Lower lobe of right lung (tissue), 2 donors: ENCODE measurements around the gene RALGPS1. TPM values are rescaled to one million over a fixed set of nuclear protein-coding genes. Genes with fewer than 3 reads are reported as not detected.

Source experiments
- ATAC-seq, 2 donors: fragments of 200-7000 bp; cut with Tn5 transposase; one replicate each; pipeline ENCODE4 v1.9.1; 2020 to 2022; ENCODE audit warnings: mild to moderate bottlenecking in 2 of 2, moderate library complexity in 2 of 2
- DNase-seq: peaks from one replicate; pipeline ENCODE4 v3.0.0-alpha.2; 2020
- H3K27ac ChIP-seq: fragments of 200-600 bp; one replicate; pipeline ENCODE4 v1.8.0; 2022
- H3K27me3 ChIP-seq: fragments of 200-600 bp; one replicate; pipeline ENCODE4 v1.8.0; 2022; ENCODE audit warnings: low read depth
- H3K36me3 ChIP-seq: fragments of 200-600 bp; one replicate; pipeline ENCODE4 v1.8.0; 2022; ENCODE audit warnings: mild to moderate bottlenecking
- H3K4me1 ChIP-seq: fragments of 200-600 bp; one replicate; pipeline ENCODE4 v1.8.0; 2022
- H3K4me3 ChIP-seq: fragments of 200-600 bp; one replicate; pipeline ENCODE4 v1.8.0; 2022; ENCODE audit warnings: mild to moderate bottlenecking
- H3K9me3 ChIP-seq: fragments of 200-600 bp; one replicate; pipeline ENCODE4 v1.8.0; 2022
- intact Hi-C: fragments of 100-400 bp; cut with DNase I; formaldehyde crosslinking; loops from one replicate; pipeline ENCODE4 v1.11.0; 2022
- total RNA-seq: library from RNA; stranded (reverse); fragmentation: NEBNext Ultra II Directional; extraction: Animal tissue kit (Norgen Biotek cat#: 25700); gene quantifications from one replicate; pipeline ENCODE4 v1.2.1, GENCODE V29; 2021
- TF ChIP-seq, protein P1 (sequence below): fragments of 200-600 bp; IDR thresholded peaks from one replicate; pipeline ENCODE4 v1.8.0; 2022; ENCODE audit warnings: antibody characterized with exemption, mild to moderate bottlenecking
- donor health status: DM: no; HTN: yes; CAD: no; lungs with severe emphysema.

Gene RALGPS1
- total RNA-seq, 1 donor from 2014 or later, result 17.6 TPM

DNA sequence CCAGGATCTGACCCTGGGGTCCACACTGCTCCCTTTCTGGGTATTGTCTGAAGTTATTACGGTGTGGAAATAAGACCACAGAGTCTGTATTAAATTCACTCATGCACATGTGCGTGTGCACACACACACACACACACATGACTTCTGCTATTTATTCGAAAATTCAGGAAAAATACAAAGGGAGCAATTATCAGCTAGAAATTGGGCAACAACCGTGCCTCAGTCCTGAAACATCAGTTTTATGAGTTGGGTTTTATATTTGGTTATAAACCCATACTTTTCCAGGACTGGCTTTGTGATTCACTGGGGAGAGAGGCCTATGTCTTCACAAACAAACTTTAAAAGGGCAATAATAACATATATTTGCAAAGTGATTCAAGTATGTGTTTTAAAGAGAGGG, 117.7 kb downstream of the RALGPS1 start:
- H3K27me3 ChIP-seq, result no peaks in the 10 kb centered on the region
- no peaks in the 10 kb centered on the region for H3K36me3 ChIP-seq
- no peaks in the 10 kb centered on the region for H3K4me1 ChIP-seq
- TF ChIP-seq, protein P1, sequence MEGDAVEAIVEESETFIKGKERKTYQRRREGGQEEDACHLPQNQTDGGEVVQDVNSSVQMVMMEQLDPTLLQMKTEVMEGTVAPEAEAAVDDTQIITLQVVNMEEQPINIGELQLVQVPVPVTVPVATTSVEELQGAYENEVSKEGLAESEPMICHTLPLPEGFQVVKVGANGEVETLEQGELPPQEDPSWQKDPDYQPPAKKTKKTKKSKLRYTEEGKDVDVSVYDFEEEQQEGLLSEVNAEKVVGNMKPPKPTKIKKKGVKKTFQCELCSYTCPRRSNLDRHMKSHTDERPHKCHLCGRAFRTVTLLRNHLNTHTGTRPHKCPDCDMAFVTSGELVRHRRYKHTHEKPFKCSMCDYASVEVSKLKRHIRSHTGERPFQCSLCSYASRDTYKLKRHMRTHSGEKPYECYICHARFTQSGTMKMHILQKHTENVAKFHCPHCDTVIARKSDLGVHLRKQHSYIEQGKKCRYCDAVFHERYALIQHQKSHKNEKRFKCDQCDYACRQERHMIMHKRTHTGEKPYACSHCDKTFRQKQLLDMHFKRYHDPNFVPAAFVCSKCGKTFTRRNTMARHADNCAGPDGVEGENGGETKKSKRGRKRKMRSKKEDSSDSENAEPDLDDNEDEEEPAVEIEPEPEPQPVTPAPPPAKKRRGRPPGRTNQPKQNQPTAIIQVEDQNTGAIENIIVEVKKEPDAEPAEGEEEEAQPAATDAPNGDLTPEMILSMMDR, result no peak
- no peak overlapping the region for H3K4me3 ChIP-seq
- no peaks in the 10 kb centered on the region for H3K9me3 ChIP-seq
- intact Hi-C loops, result no loop called here
- DNase-seq (no peak), ATAC-seq (no peak)
- H3K27ac ChIP-seq, result no peak overlapping the region

- Histone ChIP-seq H3K27ac (no peak overlapping the region), H3K4me3 (no peak overlapping the region), H3K4me1 (no peaks in the 10 kb centered on the region), H3K36me3 (no peaks in the 10 kb centered on the region), H3K27me3 (no peaks in the 10 kb centered on the region), H3K9me3 (no peaks in the 10 kb centered on the region)
- DNase-seq, result no peak
- TF ChIP-seq, protein P1, result no peak
- intact Hi-C loops, result no loop called here
- no peak for ATAC-seq
Measured at GRCh38 chr9:127033061-127033460, 118.5 kb downstream of the RALGPS1 start.

- ATAC-seq, result no peak
- intact Hi-C loops, result no loop called here
- Histone ChIP-seq H3K4me1 (no peaks in the 10 kb centered on the region), H3K27ac (no peak overlapping the region), H3K36me3 (no peaks in the 10 kb centered on the region), H3K27me3 (no peaks in the 10 kb centered on the region), H3K9me3 (no peaks in the 10 kb centered on the region), H3K4me3 (no peak overlapping the region)
- no peak for DNase-seq
- TF ChIP-seq, protein P1, result no peak
Measured at GRCh38 chr9:127033789-127034188, 119.2 kb downstream of the RALGPS1 start.

DNA sequence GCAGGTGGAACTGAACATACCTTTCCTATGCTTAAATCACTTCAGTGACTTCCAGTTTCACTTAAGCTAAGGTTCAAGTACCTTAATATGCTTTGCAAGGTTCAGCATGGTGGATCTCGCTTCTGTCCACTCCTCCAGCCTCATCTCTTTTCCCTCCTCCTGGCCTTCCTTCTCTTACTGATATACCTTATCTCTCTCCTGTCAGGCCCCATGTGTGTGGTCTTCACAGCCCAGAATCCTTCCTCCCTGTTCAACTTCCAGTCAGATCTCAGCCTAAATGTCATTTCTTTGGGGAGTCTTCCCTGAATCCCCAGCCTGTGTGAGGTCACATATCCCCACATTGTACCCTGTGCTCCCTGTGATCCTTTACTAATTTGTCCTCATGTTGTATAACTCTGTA, 120.1 kb downstream of the RALGPS1 start:
- ATAC-seq (no peak), DNase-seq (no peak)
- TF ChIP-seq, protein P1, result no peak
- Histone ChIP-seq H3K4me1 (no peaks in the 10 kb centered on the region), H3K4me3 (no peak overlapping the region), H3K27ac (peak overlapping the region; percentile 20), H3K36me3 (no peaks in the 10 kb centered on the region), H3K27me3 (no peaks in the 10 kb centered on the region), H3K9me3 (no peaks in the 10 kb centered on the region)
- intact Hi-C loops, result no loop called here

GRCh38 chr9:127035423-127035822, 120.8 kb downstream of the RALGPS1 start:
- H3K27me3 ChIP-seq, result no peaks in the 10 kb centered on the region
- H3K4me3 ChIP-seq, result no peak overlapping the region
- no peaks in the 10 kb centered on the region for H3K4me1 ChIP-seq
- DNase-seq, result no peak
- TF ChIP-seq, protein P1, result no peak
- no peaks in the 10 kb centered on the region for H3K36me3 ChIP-seq
- H3K27ac ChIP-seq, result peak overlapping the region; percentile 61
- no peaks in the 10 kb centered on the region for H3K9me3 ChIP-seq
- peak; percentile 67 to 80 for ATAC-seq
- intact Hi-C loops, result no loop called here

- Histone ChIP-seq H3K36me3 (no peaks in the 10 kb centered on the region), H3K9me3 (no peaks in the 10 kb centered on the region), H3K4me3 (no peak overlapping the region), H3K4me1 (no peaks in the 10 kb centered on the region), H3K27me3 (no peaks in the 10 kb centered on the region), H3K27ac (peak overlapping the region; percentile 61)
- peak; percentile 35 to 55 for ATAC-seq
- TF ChIP-seq, protein P1, result no peak
- intact Hi-C loops, result no loop called here
- no peak for DNase-seq
Measured at GRCh38 chr9:127035948-127036347, 121.4 kb downstream of the RALGPS1 start.
